AG09309 (cell line): ENCODE results near the gene YTHDF2.
A peak's percentile ranks its signal among the peaks of the same experiment; 100 is the strongest.
"Not testable (repeated sequence)": the region's sequence is repeated elsewhere in the genome, so short reads cannot be mapped to it uniquely, and the experiment has no call there.

Source experiments
- DNase-seq: peaks from one replicate; pipeline ENCODE4 v3.0.0-alpha.2; 2010; ENCODE audit warnings: low read depth
- H3K4me3 ChIP-seq: 2 replicates; pipeline ENCODE4 v1.5.1; 2011; ENCODE audit warnings: mild to moderate bottlenecking, low read depth, low read length, moderate library complexity; ENCODE audit not compliant: control insufficient read depth
- TF ChIP-seq, protein P1 (sequence below): IDR thresholded peaks from 2 replicates; pipeline ENCODE4 v1.5.1; 2011; ENCODE audit warnings: mild to moderate bottlenecking, low read depth, low read length, inconsistent platforms; ENCODE audit not compliant: insufficient read depth, control insufficient read depth; ENCODE audit errors: missing control alignments

The YTHDF2 gene

DNA sequence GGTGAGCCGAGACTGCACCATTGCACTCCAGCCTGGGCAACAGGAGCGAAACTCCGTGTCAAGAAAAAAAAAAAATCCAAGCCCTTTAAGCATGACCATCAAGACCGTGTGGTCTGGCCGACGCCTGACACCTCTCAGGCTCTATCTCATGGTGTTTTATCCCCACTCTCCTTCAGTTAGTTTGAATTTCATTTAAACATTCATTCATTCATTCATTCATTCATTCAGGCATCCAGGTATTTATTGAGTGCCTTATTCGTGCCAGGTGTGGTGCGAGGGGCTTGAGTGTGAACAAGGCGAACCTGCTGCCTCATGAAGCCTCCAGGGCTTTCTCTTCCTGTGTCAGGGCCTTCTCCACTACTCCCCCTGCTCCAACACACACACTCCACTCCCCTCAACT, 52.7 kb downstream of the YTHDF2 start:
- DNase-seq, result no peak
- H3K4me3 ChIP-seq, result no peak overlapping the region
- TF ChIP-seq, protein P1, sequence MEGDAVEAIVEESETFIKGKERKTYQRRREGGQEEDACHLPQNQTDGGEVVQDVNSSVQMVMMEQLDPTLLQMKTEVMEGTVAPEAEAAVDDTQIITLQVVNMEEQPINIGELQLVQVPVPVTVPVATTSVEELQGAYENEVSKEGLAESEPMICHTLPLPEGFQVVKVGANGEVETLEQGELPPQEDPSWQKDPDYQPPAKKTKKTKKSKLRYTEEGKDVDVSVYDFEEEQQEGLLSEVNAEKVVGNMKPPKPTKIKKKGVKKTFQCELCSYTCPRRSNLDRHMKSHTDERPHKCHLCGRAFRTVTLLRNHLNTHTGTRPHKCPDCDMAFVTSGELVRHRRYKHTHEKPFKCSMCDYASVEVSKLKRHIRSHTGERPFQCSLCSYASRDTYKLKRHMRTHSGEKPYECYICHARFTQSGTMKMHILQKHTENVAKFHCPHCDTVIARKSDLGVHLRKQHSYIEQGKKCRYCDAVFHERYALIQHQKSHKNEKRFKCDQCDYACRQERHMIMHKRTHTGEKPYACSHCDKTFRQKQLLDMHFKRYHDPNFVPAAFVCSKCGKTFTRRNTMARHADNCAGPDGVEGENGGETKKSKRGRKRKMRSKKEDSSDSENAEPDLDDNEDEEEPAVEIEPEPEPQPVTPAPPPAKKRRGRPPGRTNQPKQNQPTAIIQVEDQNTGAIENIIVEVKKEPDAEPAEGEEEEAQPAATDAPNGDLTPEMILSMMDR, result no peak

DNA sequence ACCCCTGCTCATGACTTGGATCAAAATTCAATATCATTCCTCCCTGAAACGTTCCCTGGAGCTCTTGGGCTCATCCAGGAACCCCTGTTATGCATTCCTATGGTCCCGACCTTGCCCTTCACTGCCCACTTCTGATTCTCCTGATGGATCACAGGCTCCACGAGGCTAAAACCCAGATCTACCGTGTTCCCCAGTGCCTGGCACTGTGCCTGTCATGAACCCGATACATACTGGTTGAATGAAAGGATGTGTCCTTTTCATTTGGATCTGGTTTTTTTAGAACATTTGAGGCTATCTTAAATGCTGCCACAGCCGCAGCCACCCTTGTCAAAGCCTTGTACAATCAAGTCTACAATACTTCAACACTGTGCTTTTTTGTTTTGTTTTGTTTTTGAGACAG, 53.1 kb downstream of the YTHDF2 start:
- no peak for DNase-seq
- TF ChIP-seq, protein P1, result no peak

DNA sequence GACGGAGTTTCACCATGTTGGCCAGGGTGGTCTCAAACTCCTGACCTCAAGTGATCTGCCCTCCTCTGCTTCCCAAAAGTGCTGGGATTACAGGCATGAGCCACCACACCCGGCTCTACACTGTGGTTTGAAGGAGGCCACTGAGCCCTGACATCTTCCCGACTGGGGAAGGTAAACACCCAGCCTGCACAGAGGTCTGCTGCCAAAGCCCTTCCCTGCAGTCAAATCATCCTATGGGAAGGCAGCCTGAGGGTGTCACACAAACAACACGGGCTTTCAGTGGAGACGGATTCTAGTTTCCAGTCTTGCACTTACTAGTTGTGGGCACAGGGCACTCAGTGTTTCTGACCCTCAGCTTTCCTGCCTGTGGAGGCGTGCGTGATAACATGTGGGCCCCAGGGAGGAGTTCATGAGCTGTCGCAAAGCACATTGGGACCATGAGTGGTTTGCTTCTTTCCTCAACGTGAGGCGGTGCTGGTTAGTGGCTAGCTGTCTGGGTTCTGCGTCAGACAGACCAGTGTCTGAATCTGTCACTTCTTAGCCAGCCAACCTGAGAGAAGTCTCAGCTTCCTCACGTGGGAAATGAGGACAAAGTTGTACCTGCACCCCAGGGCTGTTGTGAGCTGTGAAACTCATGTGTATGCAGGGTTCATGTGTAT, 53.8 kb downstream of the YTHDF2 start:
- TF ChIP-seq, protein P1, result no peak
- no peak for DNase-seq
- H3K4me3 ChIP-seq, result no peak overlapping the region

More for the DNA sequence above, 53.1 kb downstream of the YTHDF2 start:
- H3K4me3 ChIP-seq, result no peak overlapping the region

DNA sequence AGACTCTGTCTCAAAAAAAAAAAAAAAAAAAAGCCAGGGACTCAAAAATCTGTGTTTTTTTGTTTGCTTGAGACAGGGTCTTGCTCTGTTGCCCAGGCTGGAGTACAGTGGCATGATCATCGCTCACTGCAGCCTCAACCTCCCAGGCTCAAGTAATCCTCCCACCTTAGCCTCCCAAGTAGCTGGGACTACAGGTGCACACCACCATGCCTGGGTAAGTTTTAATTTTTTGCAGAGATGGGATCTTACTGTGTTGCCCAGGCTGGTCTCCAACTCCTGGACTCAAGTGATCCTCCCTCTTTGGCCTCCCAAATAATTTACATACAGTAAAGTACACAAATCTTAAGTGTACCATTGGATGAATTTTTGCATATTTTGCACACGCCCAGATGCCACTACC, 55.2 kb downstream of the YTHDF2 start:
- not testable (repeated sequence) for DNase-seq, H3K4me3 ChIP-seq

DNA sequence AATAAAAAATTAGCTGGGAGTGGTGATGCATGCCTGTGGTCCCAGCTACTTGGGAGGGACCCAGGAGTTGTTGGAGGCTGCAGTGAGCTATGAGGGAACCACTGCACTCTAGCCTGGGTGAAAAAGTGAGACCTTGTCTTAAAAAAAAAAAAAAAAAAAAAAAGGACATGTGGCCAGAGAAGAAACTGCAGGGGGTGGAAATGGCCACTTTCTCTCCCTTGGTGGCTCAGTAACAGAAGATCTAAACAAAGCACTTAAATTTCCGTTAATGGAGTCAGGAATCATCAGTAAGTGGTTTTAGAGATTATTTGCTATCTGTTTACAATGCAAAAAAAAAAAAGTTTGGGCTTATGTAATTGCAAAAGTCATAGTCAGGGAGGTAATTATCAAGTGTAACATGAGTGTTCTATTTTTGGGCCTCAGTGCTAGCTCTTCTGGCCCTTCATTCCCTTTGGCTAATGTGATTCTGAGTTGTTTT, 55.9 kb downstream of the YTHDF2 start:
- no peak for DNase-seq
- TF ChIP-seq, protein P1, result peak; percentile 17
- no peak overlapping the region for H3K4me3 ChIP-seq

DNA sequence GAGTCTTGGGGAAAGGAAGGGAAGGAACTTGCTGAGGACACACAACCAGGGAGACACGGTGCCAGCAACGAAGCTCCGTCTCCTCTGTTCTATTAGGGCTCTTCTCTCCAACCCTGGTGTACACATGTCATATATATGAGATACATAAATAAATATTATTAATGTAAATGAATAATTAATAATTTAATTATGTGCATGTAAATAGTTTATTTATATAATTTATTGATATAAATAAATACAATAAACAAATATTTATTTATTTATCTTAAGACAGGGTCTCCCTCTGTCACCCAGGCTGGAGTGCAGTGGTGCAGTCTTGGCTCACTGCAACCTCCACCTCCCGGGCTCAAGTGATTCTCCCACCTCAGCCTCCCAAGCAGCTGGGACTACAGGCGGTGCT, 57.8 kb downstream of the YTHDF2 start:
- not testable (repeated sequence) for DNase-seq, H3K4me3 ChIP-seq

DNA sequence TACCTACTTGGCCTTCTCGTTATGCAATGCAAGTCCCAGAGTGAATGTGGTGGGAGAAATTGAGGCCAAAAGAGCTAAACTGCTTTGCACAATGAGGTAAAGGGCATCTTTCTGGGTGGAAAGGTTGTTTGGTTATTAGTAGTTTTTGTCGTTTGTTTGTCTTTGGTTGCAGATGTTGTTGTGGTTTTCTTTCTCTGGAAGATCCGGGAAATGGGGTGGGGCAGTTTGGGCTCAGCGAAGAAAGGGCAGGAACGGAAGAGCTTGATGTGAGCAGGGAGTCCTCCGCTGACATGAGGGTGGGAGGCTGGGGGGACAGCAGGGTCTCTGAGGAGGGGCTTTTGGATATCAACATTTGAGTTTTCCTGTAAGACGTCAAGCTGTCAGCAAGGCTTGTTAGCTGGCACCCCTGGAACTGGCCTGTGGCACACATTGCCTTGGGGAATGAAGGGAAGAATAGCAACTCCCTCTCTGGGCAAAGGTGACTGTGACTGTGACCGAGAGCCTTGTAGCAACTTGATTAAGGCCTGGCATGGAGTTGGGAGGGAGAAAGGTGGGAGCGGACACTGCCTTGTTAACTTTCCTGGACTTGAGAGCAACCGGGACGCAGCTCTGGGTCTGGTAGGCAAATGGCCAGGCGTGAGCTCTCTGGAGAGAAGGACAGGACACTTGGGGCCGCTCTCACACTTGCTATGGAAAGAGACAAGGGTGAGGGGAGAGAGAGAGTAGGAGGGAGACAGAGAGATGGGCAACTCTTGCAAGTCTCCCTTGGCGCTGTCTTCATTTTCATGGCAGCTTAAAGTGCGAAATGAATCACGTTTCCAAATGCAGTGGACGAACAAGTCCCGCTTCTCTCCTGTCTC, 59.8 kb downstream of the YTHDF2 start:
- H3K4me3 ChIP-seq, result no peak overlapping the region
- no peak for DNase-seq
- TF ChIP-seq, protein P1, result no peak
